Measurements from ENCODE around the gene MCHR1.

GRCh38 chr22:40727070-40727963 is 48.0 kb downstream of the MCHR1 start:
- TF ChIP-seq ARID3A (IDR thresholded peaks at IDR 0.05; ENCODE audit: borderline replicate concordance, low read depth, low read length) (no peak), PTBP1 (IDR thresholded peaks at IDR 0.05; ENCODE audit: low read depth, low read length) (no peak), POLR2A (conservative IDR thresholded peaks at IDR 0.05) (no peak), PYGO2 (tag; IDR thresholded peaks at IDR 0.05) (no peak), UBTF (IDR thresholded peaks at IDR 0.05; ENCODE audit: borderline replicate concordance in 1 of 2, low read depth in 2 of 2, low read length in 2 of 2) (no peak), SPI1 (IDR thresholded peaks at IDR 0.05; ENCODE audit: borderline replicate concordance, low read depth, low read length) (no peak), FOXM1 (IDR thresholded peaks at IDR 0.05; ENCODE audit: low read depth) (no peak), FOXM1 (CRISPR knock-in tag; IDR thresholded peaks at IDR 0.05; ENCODE audit: low read depth) (no peak), SMC3 (conservative IDR thresholded peaks at IDR 0.05; ENCODE audit: insufficient read depth, low read depth, low read length) (no peak)
- TF ChIP-seq, protein P1, sequence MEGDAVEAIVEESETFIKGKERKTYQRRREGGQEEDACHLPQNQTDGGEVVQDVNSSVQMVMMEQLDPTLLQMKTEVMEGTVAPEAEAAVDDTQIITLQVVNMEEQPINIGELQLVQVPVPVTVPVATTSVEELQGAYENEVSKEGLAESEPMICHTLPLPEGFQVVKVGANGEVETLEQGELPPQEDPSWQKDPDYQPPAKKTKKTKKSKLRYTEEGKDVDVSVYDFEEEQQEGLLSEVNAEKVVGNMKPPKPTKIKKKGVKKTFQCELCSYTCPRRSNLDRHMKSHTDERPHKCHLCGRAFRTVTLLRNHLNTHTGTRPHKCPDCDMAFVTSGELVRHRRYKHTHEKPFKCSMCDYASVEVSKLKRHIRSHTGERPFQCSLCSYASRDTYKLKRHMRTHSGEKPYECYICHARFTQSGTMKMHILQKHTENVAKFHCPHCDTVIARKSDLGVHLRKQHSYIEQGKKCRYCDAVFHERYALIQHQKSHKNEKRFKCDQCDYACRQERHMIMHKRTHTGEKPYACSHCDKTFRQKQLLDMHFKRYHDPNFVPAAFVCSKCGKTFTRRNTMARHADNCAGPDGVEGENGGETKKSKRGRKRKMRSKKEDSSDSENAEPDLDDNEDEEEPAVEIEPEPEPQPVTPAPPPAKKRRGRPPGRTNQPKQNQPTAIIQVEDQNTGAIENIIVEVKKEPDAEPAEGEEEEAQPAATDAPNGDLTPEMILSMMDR (IDR thresholded peaks at IDR 0.05 in 2 of 3, conservative IDR thresholded peaks at IDR 0.05 in 1 of 3; ENCODE audit: insufficient read depth in 2 of 3, low read depth in 1 of 3, low read length in 3 of 3) = no peak

All from K562 (cell line).